Astrocyte of the spinal cord (primary cell): ENCODE data around the gene ANKS1B.

ENCODE experiments used
- DNase-seq: peaks from one replicate; pipeline ENCODE4 v3.0.0; 2011; ENCODE audit warnings: low read depth, low spot score
- H3K4me3 ChIP-seq: 2 replicates; pipeline ENCODE4 v1.5.1; 2011; ENCODE audit warnings: low read depth, mild to moderate bottlenecking, low read length, moderate library complexity
- CTCF ChIP-seq: IDR thresholded peaks from 2 replicates; pipeline ENCODE4 v1.5.1; 2012; ENCODE audit warnings: low read depth, mild to moderate bottlenecking, low read length, inconsistent platforms
- in situ Hi-C: cut with HindIII; loops from 2 replicates; pipeline ENCODE4 v1.10.0; 2017; ENCODE audit warnings: low sequenced_read_pairs

Gene ANKS1B

GRCh38 chr12:98780261-98780660 is 1204.5 kb downstream of the ANKS1B start:
- TF ChIP-seq CTCF = no peak
- in situ Hi-C loops = no loop called here
- no peak overlapping the region for H3K4me3 ChIP-seq
- DNase-seq = peak; percentile 47

GRCh38 chr12:98772818-98773217 is 1211.9 kb downstream of the ANKS1B start:
- in situ Hi-C loops = no loop called here
- H3K4me3 ChIP-seq = no peak overlapping the region
- no peak for TF ChIP-seq CTCF
- no peak for DNase-seq

- in situ Hi-C loops = no loop called here
- DNase-seq = no peak
- TF ChIP-seq CTCF = no peak
- H3K4me3 ChIP-seq = no peak overlapping the region
Measured at GRCh38 chr12:98771811-98772752, 1212.7 kb downstream of the ANKS1B start.

- no peak for TF ChIP-seq CTCF
- in situ Hi-C loops = no loop called here
Measured at GRCh38 chr12:98770230-98770629, 1214.5 kb downstream of the ANKS1B start.

GRCh38 chr12:98769068-98769467 is 1215.7 kb downstream of the ANKS1B start:
- in situ Hi-C loops = no loop called here
- TF ChIP-seq CTCF = no peak
- no peak overlapping the region for H3K4me3 ChIP-seq
- no peak for DNase-seq

More at GRCh38 chr12:98770230-98770629, 1214.5 kb downstream of the ANKS1B start:
- no peak for DNase-seq
- H3K4me3 ChIP-seq = no peak overlapping the region

- in situ Hi-C loops = no loop called here
- H3K4me3 ChIP-seq = no peak overlapping the region
- no peak for TF ChIP-seq CTCF
- no peak for DNase-seq
Measured at GRCh38 chr12:98767248-98767647, 1217.5 kb downstream of the ANKS1B start.
